Natural killer cell (primary cell): Measurements from ENCODE around the gene LZTR1. TPM values are rescaled to one million over a fixed set of nuclear protein-coding genes. Genes with fewer than 3 reads are reported as not detected.
A peak's percentile ranks its signal among the peaks of the same experiment; 100 is the strongest.

ENCODE experiments used
- ATAC-seq, 3 donors: fragments of 150-1000 bp in 2 of 3; fragments of 200-7000 bp in 1 of 3; cut with Tn5 transposase; 1 replicate in 1 of 3; 2 replicates in 2 of 3; pipeline ENCODE4 v1.10.0; 2021; ENCODE audit warnings: mild to moderate bottlenecking in 2 of 3, moderate library complexity in 2 of 3
- DNase-seq, 2 donors: peaks; one replicate each; pipeline versions ENCODE4 v3.0.0 to v3.0.0-alpha.2; 2013 to 2021; ENCODE audit warnings: mixed read lengths in 1 of 2
- H3K27ac ChIP-seq: one replicate; pipeline ENCODE4 v1.5.1; 2013; ENCODE audit warnings: mild to moderate bottlenecking, low read length
- H3K27me3 ChIP-seq: one replicate; pipeline ENCODE4 v1.6.1; 2013; ENCODE audit warnings: low read length; ENCODE audit not compliant: control insufficient read depth, insufficient read depth
- H3K36me3 ChIP-seq: one replicate; pipeline ENCODE4 v1.6.1; 2013; ENCODE audit warnings: low read length; ENCODE audit not compliant: control insufficient read depth, insufficient read depth
- H3K4me1 ChIP-seq: one replicate; pipeline ENCODE4 v1.6.1; 2013; ENCODE audit warnings: low read length; ENCODE audit not compliant: control insufficient read depth, insufficient read depth
- H3K4me3 ChIP-seq: one replicate; pipeline ENCODE4 v1.5.1; 2013; ENCODE audit warnings: low read length
- H3K9me3 ChIP-seq: one replicate; pipeline ENCODE4 v1.6.1; 2013; ENCODE audit warnings: low read length; ENCODE audit not compliant: control insufficient read depth, insufficient read depth
- H3K27ac Mint-ChIP-seq, 2 donors: one replicate each; pipeline ENCODE4 v1.8.0; 2022; ENCODE audit warnings: mild to moderate bottlenecking in 2 of 2, mixed read lengths in 2 of 2, moderate library complexity in 1 of 2
- H3K27me3 Mint-ChIP-seq, 2 donors: one replicate each; pipeline ENCODE4 v1.8.0; 2022; ENCODE audit warnings: low read depth in 2 of 2, mixed read lengths in 2 of 2
- H3K36me3 Mint-ChIP-seq: one replicate; pipeline ENCODE4 v1.8.0; 2022; ENCODE audit warnings: mixed read lengths
- H3K4me1 Mint-ChIP-seq, 2 donors: one replicate each; pipeline ENCODE4 v1.8.0; 2022; ENCODE audit warnings: mixed read lengths in 2 of 2
- H3K4me3 Mint-ChIP-seq: one replicate; pipeline ENCODE4 v1.8.0; 2022; ENCODE audit warnings: mild to moderate bottlenecking, moderate library complexity, mixed read lengths
- H3K9me3 Mint-ChIP-seq, 2 donors: one replicate each; pipeline ENCODE4 v1.8.0; 2022; ENCODE audit warnings: mixed read lengths in 2 of 2
- CTCF ChIP-seq: fragments of 200-600 bp; IDR thresholded peaks from one replicate; pipeline ENCODE4 v1.8.0; 2022; ENCODE audit warnings: antibody characterized with exemption
- WGBS: methylation state at CpG from one replicate; pipeline ENCODE4 v1.1.7; 2013; ENCODE audit warnings: missing lambda C conversion rate; ENCODE audit not compliant: insufficient coverage; 5-methylcytosine and 5-hydroxymethylcytosine counted together
- intact Hi-C: fragments of 100-400 bp; cut with micrococcal nuclease; formaldehyde crosslinking; loops from one replicate; pipeline ENCODE4 v1.14.2; 2022
- total RNA-seq, 4 donors: library from RNA; stranded (reverse); fragments of 120-200 nt in 1 of 4; gene quantifications; one replicate each; pipeline versions ENCODE4 v1.2.3 to v1.2.4, GENCODE V29; 2013 to 2022

Gene LZTR1
- total RNA-seq, 3 donors from 2014 or later (not counting 1 experiment from before 2014, with no cell fraction given): 71.9 to 85.0 (median 82.0) TPM

- Mint-ChIP-seq H3K4me1 (peaks cover 26 to 33% of the 10 kb centered on the region in 2 donors), H3K27me3 (no peaks in the 10 kb centered on the region)
- H3K4me1 ChIP-seq: peaks cover 35% of the 10 kb centered on the region
These were observed 17.5 kb downstream of the LZTR1 start for GRCh38 chr22:20999350-21000206.

GRCh38 chr22:21000207-21000986, 18.3 kb downstream of the LZTR1 start:
- Histone ChIP-seq H3K27ac (peak overlapping the region; percentile 94), H3K36me3 (peaks cover 20% of the 10 kb centered on the region), H3K4me1 (peaks cover 35% of the 10 kb centered on the region), H3K27me3 (no peaks in the 10 kb centered on the region), H3K9me3 (no peaks in the 10 kb centered on the region), H3K4me3 (peak overlapping the region; percentile 87)
- H3K27ac Mint-ChIP-seq: peak overlapping the region; percentile 98 to 99
- WGBS: 77% methylated on average over 20 of the region's 22 CpGs
- intact Hi-C loops: no loop called here
- TF ChIP-seq CTCF: no peak
- DNase-seq (peak in 1 of 2 donors; percentile 29), ATAC-seq (no peak)
- H3K4me1 Mint-ChIP-seq: peaks cover 26 to 33% of the 10 kb centered on the region in 2 donors
- H3K27me3 Mint-ChIP-seq: no peaks in the 10 kb centered on the region
- no peaks in the 10 kb centered on the region for H3K36me3 Mint-ChIP-seq
- H3K9me3 Mint-ChIP-seq: no peaks in the 10 kb centered on the region
- peak overlapping the region; percentile 59 for H3K4me3 Mint-ChIP-seq

More at GRCh38 chr22:20999350-21000206, 17.5 kb downstream of the LZTR1 start:
- no peak for TF ChIP-seq CTCF
- Histone ChIP-seq H3K27ac (no peak overlapping the region), H3K4me3 (no peak overlapping the region), H3K9me3 (no peaks in the 10 kb centered on the region), H3K27me3 (no peaks in the 10 kb centered on the region), H3K36me3 (peaks cover 23% of the 10 kb centered on the region)
- no peak for ATAC-seq
- Mint-ChIP-seq H3K4me3 (peak overlapping the region; percentile 59), H3K9me3 (no peaks in the 10 kb centered on the region), H3K36me3 (no peaks in the 10 kb centered on the region), H3K27ac (peak overlapping the region; percentile 98 to 99)
- no peak for DNase-seq
- intact Hi-C loops: no loop called here
- 96% methylated on average over 27 of the region's 27 CpGs for WGBS

- Mint-ChIP-seq H3K27me3 (no peaks in the 10 kb centered on the region), H3K9me3 (no peaks in the 10 kb centered on the region), H3K36me3 (no peaks in the 10 kb centered on the region), H3K4me3 (peak overlapping the region; percentile 93), H3K4me1 (peaks cover 26 to 33% of the 10 kb centered on the region in 2 donors), H3K27ac (peak overlapping the region; percentile 98 to 99)
- no peak for TF ChIP-seq CTCF
- DNase-seq: peak in 1 of 2 donors; percentile 37
- Histone ChIP-seq H3K9me3 (no peaks in the 10 kb centered on the region), H3K36me3 (peaks cover 18% of the 10 kb centered on the region), H3K27ac (peak overlapping the region; percentile 94), H3K27me3 (no peaks in the 10 kb centered on the region), H3K4me3 (peak overlapping the region; percentile 87), H3K4me1 (peaks cover 35% of the 10 kb centered on the region)
- no peak for ATAC-seq
- WGBS: 3% methylated on average over 26 of the region's 26 CpGs
- intact Hi-C loops: loop anchor here (1.0 kb wide), 1 partner anchor 19 kb away; the partner anchor contains the start of gene LZTR1
These were observed 19.0 kb downstream of the LZTR1 start for GRCh38 chr22:21000987-21001600.
